Measurements from ENCODE around the gene BTLA. TPM values are rescaled to one million over a fixed set of nuclear protein-coding genes. Genes with fewer than 3 reads are reported as not detected.

BTLA gene
- total RNA-seq, 1 experiment from 2014 or later: not detected

GRCh38 chr3:112474796-112475195 is 24.5 kb downstream of the BTLA start:
- TF ChIP-seq, protein P1, sequence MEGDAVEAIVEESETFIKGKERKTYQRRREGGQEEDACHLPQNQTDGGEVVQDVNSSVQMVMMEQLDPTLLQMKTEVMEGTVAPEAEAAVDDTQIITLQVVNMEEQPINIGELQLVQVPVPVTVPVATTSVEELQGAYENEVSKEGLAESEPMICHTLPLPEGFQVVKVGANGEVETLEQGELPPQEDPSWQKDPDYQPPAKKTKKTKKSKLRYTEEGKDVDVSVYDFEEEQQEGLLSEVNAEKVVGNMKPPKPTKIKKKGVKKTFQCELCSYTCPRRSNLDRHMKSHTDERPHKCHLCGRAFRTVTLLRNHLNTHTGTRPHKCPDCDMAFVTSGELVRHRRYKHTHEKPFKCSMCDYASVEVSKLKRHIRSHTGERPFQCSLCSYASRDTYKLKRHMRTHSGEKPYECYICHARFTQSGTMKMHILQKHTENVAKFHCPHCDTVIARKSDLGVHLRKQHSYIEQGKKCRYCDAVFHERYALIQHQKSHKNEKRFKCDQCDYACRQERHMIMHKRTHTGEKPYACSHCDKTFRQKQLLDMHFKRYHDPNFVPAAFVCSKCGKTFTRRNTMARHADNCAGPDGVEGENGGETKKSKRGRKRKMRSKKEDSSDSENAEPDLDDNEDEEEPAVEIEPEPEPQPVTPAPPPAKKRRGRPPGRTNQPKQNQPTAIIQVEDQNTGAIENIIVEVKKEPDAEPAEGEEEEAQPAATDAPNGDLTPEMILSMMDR (IDR thresholded peaks at IDR 0.05; ENCODE audit: unreplicated experiment): no peak
- Mint-ChIP-seq H3K9me3 (ENCODE audit: unreplicated experiment) (no peaks in the 10 kb centered on the region), H3K27ac (ENCODE audit: low read depth, unreplicated experiment) (no peak overlapping the region), H3K27me3 (ENCODE audit: insufficient read depth, unreplicated experiment) (no peaks in the 10 kb centered on the region), H3K36me3 (ENCODE audit: insufficient read depth, unreplicated experiment) (no peaks in the 10 kb centered on the region), H3K4me3 (ENCODE audit: unreplicated experiment) (no peak overlapping the region), H3K4me1 (ENCODE audit: insufficient read depth, unreplicated experiment) (no peaks in the 10 kb centered on the region)
- BruUV-seq (replicated peaks): no TSS peak
- intact Hi-C loops (cut with micrococcal nuclease): no loop called here
- POLR2A ChIA-PET: no interaction called here
- DNase-seq (ENCODE audit: unreplicated experiment): no peak
- CTCF ChIA-PET: no interaction called here

DNA sequence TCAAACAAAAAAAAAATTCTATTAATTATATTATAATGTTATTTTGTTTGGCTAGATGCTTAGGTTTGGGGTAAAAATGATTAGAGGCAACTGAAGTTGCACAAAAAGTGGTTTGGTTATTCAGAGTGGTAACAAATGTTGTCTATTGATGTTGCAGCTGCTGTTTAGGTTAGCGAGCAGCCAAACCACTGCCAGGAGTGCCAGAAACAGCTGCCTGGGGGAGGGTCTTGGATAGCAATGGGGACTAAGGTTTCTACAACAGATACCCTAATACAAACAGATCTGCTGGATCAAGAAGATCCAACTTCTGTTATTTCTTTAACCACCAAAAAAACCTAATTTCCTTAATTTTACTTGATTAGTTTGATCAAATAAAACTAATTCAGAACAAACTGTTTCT is 26.6 kb downstream of the BTLA start:
- no peaks in the 10 kb centered on the region for H3K27me3 Mint-ChIP-seq (ENCODE audit: insufficient read depth, unreplicated experiment)
- H3K9me3 Mint-ChIP-seq (ENCODE audit: unreplicated experiment): no peaks in the 10 kb centered on the region
- H3K27ac Mint-ChIP-seq (ENCODE audit: low read depth, unreplicated experiment): no peak overlapping the region
- no peaks in the 10 kb centered on the region for H3K36me3 Mint-ChIP-seq (ENCODE audit: insufficient read depth, unreplicated experiment)
- no peak overlapping the region for H3K4me3 Mint-ChIP-seq (ENCODE audit: unreplicated experiment)
- TF ChIP-seq, protein P1 (IDR thresholded peaks at IDR 0.05; ENCODE audit: unreplicated experiment): no peak
- no peaks in the 10 kb centered on the region for H3K4me1 Mint-ChIP-seq (ENCODE audit: insufficient read depth, unreplicated experiment)
- CTCF ChIA-PET: no interaction called here
- no TSS peak for BruUV-seq (replicated peaks)
- no peak for DNase-seq (ENCODE audit: unreplicated experiment)
- POLR2A ChIA-PET: no interaction called here
- intact Hi-C loops (cut with micrococcal nuclease): no loop called here

GRCh38 chr3:112471596-112472325 is 27.5 kb downstream of the BTLA start:
- Mint-ChIP-seq H3K27ac (ENCODE audit: low read depth, unreplicated experiment) (no peak overlapping the region), H3K9me3 (ENCODE audit: unreplicated experiment) (no peaks in the 10 kb centered on the region), H3K4me3 (ENCODE audit: unreplicated experiment) (no peak overlapping the region), H3K4me1 (ENCODE audit: insufficient read depth, unreplicated experiment) (no peaks in the 10 kb centered on the region), H3K36me3 (ENCODE audit: insufficient read depth, unreplicated experiment) (no peaks in the 10 kb centered on the region), H3K27me3 (ENCODE audit: insufficient read depth, unreplicated experiment) (no peaks in the 10 kb centered on the region)
- DNase-seq (ENCODE audit: unreplicated experiment): no peak
- ChIA-PET POLR2A (no interaction called here), CTCF (interaction anchor here (1.3 kb wide), 1 partner anchor 110 kb away, joined by 3 read pairs; no protein-coding TSS in a partner anchor)
- intact Hi-C loops (cut with micrococcal nuclease): no loop called here
- TF ChIP-seq, protein P1 (IDR thresholded peaks at IDR 0.05; ENCODE audit: unreplicated experiment): no peak
- BruUV-seq (replicated peaks): no TSS peak

DNA sequence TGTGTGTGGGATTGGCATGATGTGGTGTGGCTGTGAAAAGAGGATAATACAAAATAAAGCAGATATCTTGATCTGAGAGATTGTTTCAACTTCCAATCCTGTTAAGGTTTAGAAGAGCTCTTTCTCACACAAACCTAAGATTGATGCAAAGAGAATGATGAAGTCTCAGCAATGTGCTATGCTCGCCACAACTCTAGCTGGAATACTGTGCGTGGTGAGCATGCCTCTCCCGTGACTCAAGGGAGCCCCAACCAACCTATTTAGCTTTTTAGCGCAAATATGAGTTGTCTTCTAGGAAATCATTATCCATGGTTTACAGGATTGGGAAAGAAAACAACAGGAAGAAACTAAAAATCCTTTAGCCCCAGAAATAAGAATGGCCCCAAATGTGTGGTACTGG is 28.5 kb downstream of the BTLA start:
- Mint-ChIP-seq H3K36me3 (ENCODE audit: insufficient read depth, unreplicated experiment) (no peaks in the 10 kb centered on the region), H3K27me3 (ENCODE audit: insufficient read depth, unreplicated experiment) (no peaks in the 10 kb centered on the region), H3K4me1 (ENCODE audit: insufficient read depth, unreplicated experiment) (no peaks in the 10 kb centered on the region), H3K27ac (ENCODE audit: low read depth, unreplicated experiment) (no peak overlapping the region), H3K4me3 (ENCODE audit: unreplicated experiment) (no peak overlapping the region), H3K9me3 (ENCODE audit: unreplicated experiment) (no peaks in the 10 kb centered on the region)
- intact Hi-C loops (cut with micrococcal nuclease): no loop called here
- no TSS peak for BruUV-seq (replicated peaks)
- DNase-seq (ENCODE audit: unreplicated experiment): no peak
- POLR2A ChIA-PET: interaction anchor here (0.6 kb wide), 2 partner anchors 28 to 457 kb away, joined by 3 read pairs; no protein-coding TSS in a partner anchor
- CTCF ChIA-PET: interaction anchor here (1.3 kb wide), 1 partner anchor 111 kb away, joined by 3 read pairs; no protein-coding TSS in a partner anchor
- TF ChIP-seq, protein P1 (IDR thresholded peaks at IDR 0.05; ENCODE audit: unreplicated experiment): no peak

Data from MCF 10A (cell line).